Measurements from ENCODE around the gene SLAMF1.

DNA sequence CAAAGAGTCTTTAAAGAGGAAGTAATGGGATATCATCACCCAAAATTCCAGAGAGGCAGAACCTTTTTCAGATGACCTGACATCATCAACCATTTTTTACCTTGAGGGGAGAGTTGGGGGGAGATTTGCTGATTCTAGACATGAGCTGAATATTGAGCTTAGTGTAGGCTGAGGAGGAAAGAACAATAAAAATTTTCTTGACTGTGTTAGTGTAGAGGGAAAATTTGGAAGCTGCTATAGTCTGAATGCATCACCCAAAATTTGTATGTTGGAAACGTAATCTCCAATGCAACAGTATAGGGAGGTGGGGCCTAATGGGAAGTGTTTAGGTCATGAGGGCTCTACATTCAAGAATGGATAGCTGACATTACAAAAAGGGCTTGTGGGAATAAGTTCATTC lies 49.8 kb downstream of the SLAMF1 start:
- TF ChIP-seq, protein P1, sequence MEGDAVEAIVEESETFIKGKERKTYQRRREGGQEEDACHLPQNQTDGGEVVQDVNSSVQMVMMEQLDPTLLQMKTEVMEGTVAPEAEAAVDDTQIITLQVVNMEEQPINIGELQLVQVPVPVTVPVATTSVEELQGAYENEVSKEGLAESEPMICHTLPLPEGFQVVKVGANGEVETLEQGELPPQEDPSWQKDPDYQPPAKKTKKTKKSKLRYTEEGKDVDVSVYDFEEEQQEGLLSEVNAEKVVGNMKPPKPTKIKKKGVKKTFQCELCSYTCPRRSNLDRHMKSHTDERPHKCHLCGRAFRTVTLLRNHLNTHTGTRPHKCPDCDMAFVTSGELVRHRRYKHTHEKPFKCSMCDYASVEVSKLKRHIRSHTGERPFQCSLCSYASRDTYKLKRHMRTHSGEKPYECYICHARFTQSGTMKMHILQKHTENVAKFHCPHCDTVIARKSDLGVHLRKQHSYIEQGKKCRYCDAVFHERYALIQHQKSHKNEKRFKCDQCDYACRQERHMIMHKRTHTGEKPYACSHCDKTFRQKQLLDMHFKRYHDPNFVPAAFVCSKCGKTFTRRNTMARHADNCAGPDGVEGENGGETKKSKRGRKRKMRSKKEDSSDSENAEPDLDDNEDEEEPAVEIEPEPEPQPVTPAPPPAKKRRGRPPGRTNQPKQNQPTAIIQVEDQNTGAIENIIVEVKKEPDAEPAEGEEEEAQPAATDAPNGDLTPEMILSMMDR (conservative IDR thresholded peaks at IDR 0.05; ENCODE audit: low read depth in 2 of 2), result no peak
- TF ChIP-seq ZNF114 (CRISPR knock-in tag; IDR thresholded peaks at IDR 0.05) (no peak), EZH2phosphoT487 (IDR thresholded peaks at IDR 0.05; ENCODE audit: unreplicated experiment) (no peak), POLR2AphosphoS5 (IDR thresholded peaks at IDR 0.05; ENCODE audit: low read depth) (no peak), NANOG (IDR thresholded peaks at IDR 0.05; ENCODE audit: borderline replicate concordance) (no peak), CREB1 (CRISPR knock-in tag; IDR thresholded peaks at IDR 0.05; ENCODE audit: low read depth) (no peak), EZH2 (IDR thresholded peaks at IDR 0.05; ENCODE audit: low read depth, unreplicated experiment) (no peak), JUNB (IDR thresholded peaks at IDR 0.05; ENCODE audit: unreplicated experiment) (no peak), STAT1 (IDR thresholded peaks at IDR 0.05; ENCODE audit: unreplicated experiment) (no peak), ZNF331 (CRISPR knock-in tag; IDR thresholded peaks at IDR 0.05; ENCODE audit: low read depth) (no peak)
- TF ChIP-seq, protein P2, sequence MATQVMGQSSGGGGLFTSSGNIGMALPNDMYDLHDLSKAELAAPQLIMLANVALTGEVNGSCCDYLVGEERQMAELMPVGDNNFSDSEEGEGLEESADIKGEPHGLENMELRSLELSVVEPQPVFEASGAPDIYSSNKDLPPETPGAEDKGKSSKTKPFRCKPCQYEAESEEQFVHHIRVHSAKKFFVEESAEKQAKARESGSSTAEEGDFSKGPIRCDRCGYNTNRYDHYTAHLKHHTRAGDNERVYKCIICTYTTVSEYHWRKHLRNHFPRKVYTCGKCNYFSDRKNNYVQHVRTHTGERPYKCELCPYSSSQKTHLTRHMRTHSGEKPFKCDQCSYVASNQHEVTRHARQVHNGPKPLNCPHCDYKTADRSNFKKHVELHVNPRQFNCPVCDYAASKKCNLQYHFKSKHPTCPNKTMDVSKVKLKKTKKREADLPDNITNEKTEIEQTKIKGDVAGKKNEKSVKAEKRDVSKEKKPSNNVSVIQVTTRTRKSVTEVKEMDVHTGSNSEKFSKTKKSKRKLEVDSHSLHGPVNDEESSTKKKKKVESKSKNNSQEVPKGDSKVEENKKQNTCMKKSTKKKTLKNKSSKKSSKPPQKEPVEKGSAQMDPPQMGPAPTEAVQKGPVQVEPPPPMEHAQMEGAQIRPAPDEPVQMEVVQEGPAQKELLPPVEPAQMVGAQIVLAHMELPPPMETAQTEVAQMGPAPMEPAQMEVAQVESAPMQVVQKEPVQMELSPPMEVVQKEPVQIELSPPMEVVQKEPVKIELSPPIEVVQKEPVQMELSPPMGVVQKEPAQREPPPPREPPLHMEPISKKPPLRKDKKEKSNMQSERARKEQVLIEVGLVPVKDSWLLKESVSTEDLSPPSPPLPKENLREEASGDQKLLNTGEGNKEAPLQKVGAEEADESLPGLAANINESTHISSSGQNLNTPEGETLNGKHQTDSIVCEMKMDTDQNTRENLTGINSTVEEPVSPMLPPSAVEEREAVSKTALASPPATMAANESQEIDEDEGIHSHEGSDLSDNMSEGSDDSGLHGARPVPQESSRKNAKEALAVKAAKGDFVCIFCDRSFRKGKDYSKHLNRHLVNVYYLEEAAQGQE (IDR thresholded peaks at IDR 0.05; ENCODE audit: unreplicated experiment), result no peak
- TF ChIP-seq, protein P3, sequence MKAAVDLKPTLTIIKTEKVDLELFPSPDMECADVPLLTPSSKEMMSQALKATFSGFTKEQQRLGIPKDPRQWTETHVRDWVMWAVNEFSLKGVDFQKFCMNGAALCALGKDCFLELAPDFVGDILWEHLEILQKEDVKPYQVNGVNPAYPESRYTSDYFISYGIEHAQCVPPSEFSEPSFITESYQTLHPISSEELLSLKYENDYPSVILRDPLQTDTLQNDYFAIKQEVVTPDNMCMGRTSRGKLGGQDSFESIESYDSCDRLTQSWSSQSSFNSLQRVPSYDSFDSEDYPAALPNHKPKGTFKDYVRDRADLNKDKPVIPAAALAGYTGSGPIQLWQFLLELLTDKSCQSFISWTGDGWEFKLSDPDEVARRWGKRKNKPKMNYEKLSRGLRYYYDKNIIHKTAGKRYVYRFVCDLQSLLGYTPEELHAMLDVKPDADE (IDR thresholded peaks at IDR 0.05), result no peak
- TF ChIP-seq, protein P4, sequence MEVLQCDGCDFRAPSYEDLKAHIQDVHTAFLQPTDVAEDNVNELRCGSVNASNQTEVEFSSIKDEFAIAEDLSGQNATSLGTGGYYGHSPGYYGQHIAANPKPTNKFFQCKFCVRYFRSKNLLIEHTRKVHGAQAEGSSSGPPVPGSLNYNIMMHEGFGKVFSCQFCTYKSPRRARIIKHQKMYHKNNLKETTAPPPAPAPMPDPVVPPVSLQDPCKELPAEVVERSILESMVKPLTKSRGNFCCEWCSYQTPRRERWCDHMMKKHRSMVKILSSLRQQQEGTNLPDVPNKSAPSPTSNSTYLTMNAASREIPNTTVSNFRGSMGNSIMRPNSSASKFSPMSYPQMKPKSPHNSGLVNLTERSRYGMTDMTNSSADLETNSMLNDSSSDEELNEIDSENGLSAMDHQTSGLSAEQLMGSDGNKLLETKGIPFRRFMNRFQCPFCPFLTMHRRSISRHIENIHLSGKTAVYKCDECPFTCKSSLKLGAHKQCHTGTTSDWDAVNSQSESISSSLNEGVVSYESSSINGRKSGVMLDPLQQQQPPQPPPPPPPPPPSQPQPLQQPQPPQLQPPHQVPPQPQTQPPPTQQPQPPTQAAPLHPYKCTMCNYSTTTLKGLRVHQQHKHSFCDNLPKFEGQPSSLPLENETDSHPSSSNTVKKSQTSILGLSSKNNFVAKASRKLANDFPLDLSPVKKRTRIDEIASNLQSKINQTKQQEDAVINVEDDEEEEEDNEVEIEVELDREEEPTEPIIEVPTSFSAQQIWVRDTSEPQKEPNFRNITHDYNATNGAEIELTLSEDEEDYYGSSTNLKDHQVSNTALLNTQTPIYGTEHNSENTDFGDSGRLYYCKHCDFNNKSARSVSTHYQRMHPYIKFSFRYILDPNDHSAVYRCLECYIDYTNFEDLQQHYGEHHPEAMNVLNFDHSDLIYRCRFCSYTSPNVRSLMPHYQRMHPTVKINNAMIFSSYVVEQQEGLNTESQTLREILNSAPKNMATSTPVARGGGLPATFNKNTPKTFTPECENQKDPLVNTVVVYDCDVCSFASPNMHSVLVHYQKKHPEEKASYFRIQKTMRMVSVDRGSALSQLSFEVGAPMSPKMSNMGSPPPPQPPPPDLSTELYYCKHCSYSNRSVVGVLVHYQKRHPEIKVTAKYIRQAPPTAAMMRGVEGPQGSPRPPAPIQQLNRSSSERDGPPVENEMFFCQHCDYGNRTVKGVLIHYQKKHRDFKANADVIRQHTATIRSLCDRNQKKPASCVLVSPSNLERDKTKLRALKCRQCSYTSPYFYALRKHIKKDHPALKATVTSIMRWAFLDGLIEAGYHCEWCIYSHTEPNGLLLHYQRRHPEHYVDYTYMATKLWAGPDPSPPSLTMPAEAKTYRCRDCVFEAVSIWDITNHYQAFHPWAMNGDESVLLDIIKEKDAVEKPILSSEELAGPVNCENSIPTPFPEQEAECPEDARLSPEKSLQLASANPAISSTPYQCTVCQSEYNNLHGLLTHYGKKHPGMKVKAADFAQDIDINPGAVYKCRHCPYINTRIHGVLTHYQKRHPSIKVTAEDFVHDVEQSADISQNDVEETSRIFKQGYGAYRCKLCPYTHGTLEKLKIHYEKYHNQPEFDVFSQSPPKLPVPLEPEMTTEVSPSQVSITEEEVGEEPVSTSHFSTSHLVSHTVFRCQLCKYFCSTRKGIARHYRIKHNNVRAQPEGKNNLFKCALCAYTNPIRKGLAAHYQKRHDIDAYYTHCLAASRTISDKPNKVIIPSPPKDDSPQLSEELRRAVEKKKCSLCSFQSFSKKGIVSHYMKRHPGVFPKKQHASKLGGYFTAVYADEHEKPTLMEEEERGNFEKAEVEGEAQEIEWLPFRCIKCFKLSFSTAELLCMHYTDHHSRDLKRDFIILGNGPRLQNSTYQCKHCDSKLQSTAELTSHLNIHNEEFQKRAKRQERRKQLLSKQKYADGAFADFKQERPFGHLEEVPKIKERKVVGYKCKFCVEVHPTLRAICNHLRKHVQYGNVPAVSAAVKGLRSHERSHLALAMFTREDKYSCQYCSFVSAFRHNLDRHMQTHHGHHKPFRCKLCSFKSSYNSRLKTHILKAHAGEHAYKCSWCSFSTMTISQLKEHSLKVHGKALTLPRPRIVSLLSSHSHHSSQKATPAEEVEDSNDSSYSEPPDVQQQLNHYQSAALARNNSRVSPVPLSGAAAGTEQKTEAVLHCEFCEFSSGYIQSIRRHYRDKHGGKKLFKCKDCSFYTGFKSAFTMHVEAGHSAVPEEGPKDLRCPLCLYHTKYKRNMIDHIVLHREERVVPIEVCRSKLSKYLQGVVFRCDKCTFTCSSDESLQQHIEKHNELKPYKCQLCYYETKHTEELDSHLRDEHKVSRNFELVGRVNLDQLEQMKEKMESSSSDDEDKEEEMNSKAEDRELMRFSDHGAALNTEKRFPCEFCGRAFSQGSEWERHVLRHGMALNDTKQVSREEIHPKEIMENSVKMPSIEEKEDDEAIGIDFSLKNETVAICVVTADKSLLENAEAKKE (CRISPR knock-in tag; IDR thresholded peaks at IDR 0.05), result no peak

Measured in GM23338 (cell line).